ENCODE data around the gene HPCAL1. TPM values are rescaled to one million over a fixed set of nuclear protein-coding genes. Genes with fewer than 3 reads are reported as not detected.

HPCAL1 gene
- total RNA-seq, 3 donors from 2014 or later (not counting 1 experiment from before 2014, with no cell fraction given): 31.1 to 45.2 (median 39.8) TPM

GRCh38 chr2:10257036-10257435 is 45.7 kb upstream of the HPCAL1 start:
- no peaks in the 10 kb centered on the region for H3K36me3 ChIP-seq (ENCODE audit: control insufficient read depth, insufficient read depth, low read length)
- no peak for TF ChIP-seq CTCF (IDR thresholded peaks at IDR 0.05)
- peaks cover 0 to 7% of the 10 kb centered on the region in 2 donors for H3K27me3 Mint-ChIP-seq (ENCODE audit: low read depth in 2 of 2)
- H3K27ac Mint-ChIP-seq: peak overlapping the region; percentile 26 to 63
- H3K9me3 ChIP-seq (ENCODE audit: control insufficient read depth, insufficient read depth, low read length): no peaks in the 10 kb centered on the region
- H3K4me3 ChIP-seq (ENCODE audit: low read length): no peak overlapping the region
- DNase-seq (no peak), ATAC-seq (no peak)
- H3K27me3 ChIP-seq (ENCODE audit: control insufficient read depth, insufficient read depth, low read length): no peaks in the 10 kb centered on the region
- no peaks in the 10 kb centered on the region for H3K9me3 Mint-ChIP-seq
- no peaks in the 10 kb centered on the region for H3K36me3 Mint-ChIP-seq
- intact Hi-C loops (cut with micrococcal nuclease): no loop called here
- H3K4me1 ChIP-seq (ENCODE audit: control insufficient read depth, insufficient read depth, low read length): peaks cover 61% of the 10 kb centered on the region
- H3K4me1 Mint-ChIP-seq: peaks cover 46 to 55% of the 10 kb centered on the region in 2 donors
- no peak overlapping the region for H3K27ac ChIP-seq (ENCODE audit: low read length)
- 70% methylated on average over 9 of the region's 9 CpGs for WGBS (ENCODE audit: insufficient coverage)
- peak overlapping the region; percentile 87 for H3K4me3 Mint-ChIP-seq

GRCh38 chr2:10257500-10258147 is 45.1 kb upstream of the HPCAL1 start:
- peaks cover 58% of the 10 kb centered on the region for H3K4me1 ChIP-seq (ENCODE audit: control insufficient read depth, insufficient read depth, low read length)
- DNase-seq (no peak), ATAC-seq (no peak)
- no peaks in the 10 kb centered on the region for H3K36me3 ChIP-seq (ENCODE audit: control insufficient read depth, insufficient read depth, low read length)
- intact Hi-C loops (cut with micrococcal nuclease): no loop called here
- H3K4me3 Mint-ChIP-seq: peak overlapping the region; percentile 87
- no peak overlapping the region for H3K4me3 ChIP-seq (ENCODE audit: low read length)
- no peak overlapping the region for H3K27ac ChIP-seq (ENCODE audit: low read length)
- no peaks in the 10 kb centered on the region for H3K9me3 Mint-ChIP-seq
- whole genome bisulfite sequencing (ENCODE audit: insufficient coverage): 87% methylated on average over 16 of the region's 16 CpGs
- H3K36me3 Mint-ChIP-seq: no peaks in the 10 kb centered on the region
- no peaks in the 10 kb centered on the region for H3K9me3 ChIP-seq (ENCODE audit: control insufficient read depth, insufficient read depth, low read length)
- H3K4me1 Mint-ChIP-seq: peaks cover 46 to 53% of the 10 kb centered on the region in 2 donors
- TF ChIP-seq CTCF (IDR thresholded peaks at IDR 0.05): no peak
- H3K27me3 Mint-ChIP-seq (ENCODE audit: low read depth in 2 of 2): peaks cover 0 to 8% of the 10 kb centered on the region in 2 donors
- no peaks in the 10 kb centered on the region for H3K27me3 ChIP-seq (ENCODE audit: control insufficient read depth, insufficient read depth, low read length)
- H3K27ac Mint-ChIP-seq: peak overlapping the region in 1 of 2 donors; percentile 29

GRCh38 chr2:10258326-10258725 is 44.4 kb upstream of the HPCAL1 start:
- Histone ChIP-seq H3K27me3 (ENCODE audit: control insufficient read depth, insufficient read depth, low read length) (no peaks in the 10 kb centered on the region), H3K4me1 (ENCODE audit: control insufficient read depth, insufficient read depth, low read length) (peaks cover 56% of the 10 kb centered on the region), H3K9me3 (ENCODE audit: control insufficient read depth, insufficient read depth, low read length) (no peaks in the 10 kb centered on the region), H3K4me3 (ENCODE audit: low read length) (no peak overlapping the region), H3K36me3 (ENCODE audit: control insufficient read depth, insufficient read depth, low read length) (no peaks in the 10 kb centered on the region), H3K27ac (ENCODE audit: low read length) (no peak overlapping the region)
- Mint-ChIP-seq H3K9me3 (no peaks in the 10 kb centered on the region), H3K27ac (peak overlapping the region; percentile 53 to 66), H3K27me3 (ENCODE audit: low read depth in 2 of 2) (peaks cover 0 to 10% of the 10 kb centered on the region in 2 donors), H3K4me1 (peaks cover 46% of the 10 kb centered on the region in 2 donors), H3K4me3 (peak overlapping the region; percentile 87), H3K36me3 (no peaks in the 10 kb centered on the region)
- WGBS (ENCODE audit: insufficient coverage): 82% methylated on average over 4 of the region's 5 CpGs
- intact Hi-C loops (cut with micrococcal nuclease): no loop called here
- ATAC-seq: peak in 2 of 3 donors; percentile 18 to 42
- no peak for TF ChIP-seq CTCF (IDR thresholded peaks at IDR 0.05)
- DNase-seq: no peak

- Histone ChIP-seq H3K4me3 (ENCODE audit: low read length) (no peak overlapping the region), H3K27me3 (ENCODE audit: control insufficient read depth, insufficient read depth, low read length) (no peaks in the 10 kb centered on the region), H3K4me1 (ENCODE audit: control insufficient read depth, insufficient read depth, low read length) (peaks cover 53% of the 10 kb centered on the region), H3K9me3 (ENCODE audit: control insufficient read depth, insufficient read depth, low read length) (no peaks in the 10 kb centered on the region), H3K36me3 (ENCODE audit: control insufficient read depth, insufficient read depth, low read length) (no peaks in the 10 kb centered on the region), H3K27ac (ENCODE audit: low read length) (no peak overlapping the region)
- H3K4me1 Mint-ChIP-seq: peaks cover 42 to 46% of the 10 kb centered on the region in 2 donors
- DNase-seq (no peak), ATAC-seq (no peak)
- peaks cover 0 to 7% of the 10 kb centered on the region in 2 donors for H3K27me3 Mint-ChIP-seq (ENCODE audit: low read depth in 2 of 2)
- H3K27ac Mint-ChIP-seq: peak overlapping the region; percentile 53 to 66
- WGBS (ENCODE audit: insufficient coverage): 72% methylated on average over 3 of the region's 3 CpGs
- H3K4me3 Mint-ChIP-seq: peak overlapping the region; percentile 87
- no peak for TF ChIP-seq CTCF (IDR thresholded peaks at IDR 0.05)
- intact Hi-C loops (cut with micrococcal nuclease): no loop called here
- H3K9me3 Mint-ChIP-seq: no peaks in the 10 kb centered on the region
- H3K36me3 Mint-ChIP-seq: no peaks in the 10 kb centered on the region
These were observed 44.0 kb upstream of the HPCAL1 start for GRCh38 chr2:10258726-10259125.
